Transverse colon (tissue), 4 donors: Measurements from ENCODE around the gene GPR152. TPM values are rescaled to one million over a fixed set of nuclear protein-coding genes. Genes with fewer than 3 reads are reported as not detected.

Source experiments
- DNase-seq: peaks from one replicate; pipeline ENCODE4 v3.0.0-alpha.2; 2019
- H3K27ac ChIP-seq, 4 donors: fragments of 200-600 bp; sonication (generic); 2 replicates each; pipeline ENCODE4 v1.5.1; 2016 to 2018; ENCODE audit warnings: inconsistent platforms in 4 of 4
- H3K27me3 ChIP-seq: fragments of 200-600 bp; sonication (generic); 2 replicates; pipeline ENCODE4 v1.5.1; 2017; ENCODE audit warnings: inconsistent platforms
- H3K36me3 ChIP-seq, 4 donors: fragments of 200-600 bp; sonication (generic); 2 replicates each; pipeline ENCODE4 v1.5.1; 2017 to 2019; ENCODE audit warnings: inconsistent platforms in 4 of 4
- H3K4me1 ChIP-seq, 4 donors: fragments of 200-600 bp; sonication (generic); 2 replicates each; pipeline ENCODE4 v1.5.1; 2017 to 2020; ENCODE audit warnings: inconsistent platforms in 4 of 4
- H3K4me3 ChIP-seq, 4 donors: fragments of 200-600 bp; sonication (generic); 1 replicate in 1 of 4; 2 replicates in 3 of 4; pipeline versions ENCODE4 v1.5.1 to v1.6.1; 2017 to 2019; ENCODE audit warnings: inconsistent platforms in 4 of 4
- H3K9me3 ChIP-seq, 2 donors: fragments of 200-600 bp; sonication (generic); 2 replicates each; pipeline ENCODE4 v1.5.1; 2017 to 2019; ENCODE audit warnings: inconsistent platforms in 2 of 2
- EP300 ChIP-seq: sonication (generic); formaldehyde crosslinking; IDR thresholded peaks from one replicate; pipeline ENCODE4 v1.6.1; 2017; ENCODE audit warnings: antibody characterized with exemption, low read depth
- POLR2A ChIP-seq: fragments of 450-650 bp; IDR thresholded peaks from one replicate; pipeline ENCODE4 v1.6.1; 2016; ENCODE audit warnings: antibody characterized with exemption, mild to moderate bottlenecking, moderate library complexity
- POLR2AphosphoS5 ChIP-seq, 3 donors: sonication (generic); formaldehyde crosslinking; IDR thresholded peaks; one replicate each; pipeline ENCODE4 v1.6.1; 2016; ENCODE audit warnings: antibody characterized with exemption in 3 of 3
- WGBS, 2 donors: methylation state at CpG; one replicate each; pipeline ENCODE4 v1.1.5; 2018; ENCODE audit warnings: low coverage in 1 of 2; 5-methylcytosine and 5-hydroxymethylcytosine counted together
- in situ Hi-C, 4 donors: fragments of 200-750 bp; cut with MboI; loops; one replicate each; pipeline versions ENCODE4 v1.15.0 to v1.15.1; 2017; ENCODE audit warnings: low sequenced_read_pairs in 3 of 4, low pct_ligation_motif_present in 1 of 4, low pct_unique_long_range_greater_than_20kb in 1 of 4
- intact Hi-C: fragments of 100-400 bp; cut with DNase I; formaldehyde crosslinking; loops from one replicate; pipeline ENCODE4 v1.15.1; 2023; ENCODE audit warnings: low total_unique reads
- total RNA-seq, 4 donors: library from RNA; depleted of rRNA; stranded (reverse); fragments of >200 nt; gene quantifications; one replicate each; pipeline ENCODE4 v1.1.0, GENCODE V29; 2016
- TF ChIP-seq, protein P1 (sequence below), 5 experiments: fragments of 200-600 bp in 3 of 5; fragments of 450-650 bp in 2 of 5; sonication (generic) in 3 of 5; IDR thresholded peaks; 1 replicate in 2 of 5; 2 replicates in 3 of 5; pipeline ENCODE4 v1.5.1; 2016 to 2017; ENCODE audit warnings: antibody characterized with exemption in 5 of 5, inconsistent platforms in 3 of 5, mild to moderate bottlenecking in 2 of 5, moderate library complexity in 1 of 5

Gene GPR152
- total RNA-seq, 4 donors from 2014 or later = not detected

DNA sequence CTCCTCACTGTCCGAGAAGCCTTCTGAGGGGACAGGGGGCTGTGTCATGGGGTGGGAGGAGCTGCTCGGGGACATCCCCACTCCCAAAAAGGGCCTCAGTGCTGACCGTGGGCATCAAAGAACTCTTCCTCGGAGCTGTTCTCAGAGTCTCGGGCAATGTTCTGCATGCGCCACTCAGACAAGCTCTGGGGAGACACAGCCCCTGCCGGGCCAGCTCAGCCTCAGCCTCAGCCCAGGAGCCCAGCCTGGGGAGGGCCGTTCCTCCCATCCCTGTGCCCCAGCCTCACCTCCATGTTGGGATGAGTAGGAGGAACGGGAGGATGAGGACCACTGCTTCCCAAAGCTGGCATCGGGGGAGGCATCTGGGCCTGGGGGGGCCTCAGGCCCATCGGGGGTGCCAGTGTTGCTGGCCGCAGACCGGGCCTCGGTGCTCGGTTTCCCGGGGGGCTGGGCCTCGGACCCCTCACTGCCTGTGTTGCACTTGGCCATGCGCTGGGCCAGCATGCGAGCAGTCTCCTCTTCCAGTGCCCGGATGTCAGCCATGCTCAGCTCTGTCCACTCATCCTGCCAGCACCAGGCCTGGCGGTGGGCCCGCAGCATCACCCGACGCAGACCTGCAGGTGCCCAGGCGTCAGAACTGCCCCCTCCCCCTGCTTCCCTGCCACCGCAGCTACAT, 47.4 kb upstream of the GPR152 start:
- WGBS, 2 donors = 95% methylated on average over 14 of the region's 26 CpGs; no CpG with 5 or more reads in 1 of the 2 donors
- TF ChIP-seq POLR2A (no peak), POLR2AphosphoS5 (IDR thresholded peaks at IDR 0.05) (no peak), EP300 (no peak)
- TF ChIP-seq, protein P1, sequence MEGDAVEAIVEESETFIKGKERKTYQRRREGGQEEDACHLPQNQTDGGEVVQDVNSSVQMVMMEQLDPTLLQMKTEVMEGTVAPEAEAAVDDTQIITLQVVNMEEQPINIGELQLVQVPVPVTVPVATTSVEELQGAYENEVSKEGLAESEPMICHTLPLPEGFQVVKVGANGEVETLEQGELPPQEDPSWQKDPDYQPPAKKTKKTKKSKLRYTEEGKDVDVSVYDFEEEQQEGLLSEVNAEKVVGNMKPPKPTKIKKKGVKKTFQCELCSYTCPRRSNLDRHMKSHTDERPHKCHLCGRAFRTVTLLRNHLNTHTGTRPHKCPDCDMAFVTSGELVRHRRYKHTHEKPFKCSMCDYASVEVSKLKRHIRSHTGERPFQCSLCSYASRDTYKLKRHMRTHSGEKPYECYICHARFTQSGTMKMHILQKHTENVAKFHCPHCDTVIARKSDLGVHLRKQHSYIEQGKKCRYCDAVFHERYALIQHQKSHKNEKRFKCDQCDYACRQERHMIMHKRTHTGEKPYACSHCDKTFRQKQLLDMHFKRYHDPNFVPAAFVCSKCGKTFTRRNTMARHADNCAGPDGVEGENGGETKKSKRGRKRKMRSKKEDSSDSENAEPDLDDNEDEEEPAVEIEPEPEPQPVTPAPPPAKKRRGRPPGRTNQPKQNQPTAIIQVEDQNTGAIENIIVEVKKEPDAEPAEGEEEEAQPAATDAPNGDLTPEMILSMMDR (IDR thresholded peaks at IDR 0.05) = no peak
- Histone ChIP-seq H3K36me3 (no peaks in the 10 kb centered on the region), H3K27ac (no peak overlapping the region), H3K4me1 (peaks cover 6 to 17% (median 10%) of the 10 kb centered on the region in 4 donors), H3K27me3 (no peaks in the 10 kb centered on the region), H3K4me3 (no peak overlapping the region), H3K9me3 (no peaks in the 10 kb centered on the region)
- in situ Hi-C loops = no loop called here
- intact Hi-C loops = no loop called here
- DNase-seq = no peak

GRCh38 chr11:67498544-67498972, 46.0 kb upstream of the GPR152 start:
- DNase-seq = no peak
- 90% methylated on average over 16 of the region's 21 CpGs; no CpG with 5 or more reads in 1 of the 2 donors for WGBS, 2 donors
- no peak overlapping the region for H3K27ac ChIP-seq
- H3K36me3 ChIP-seq = peaks cover 0 to 3% (median 0%) of the 10 kb centered on the region in 4 donors
- no peaks in the 10 kb centered on the region for H3K9me3 ChIP-seq
- in situ Hi-C loops = no loop called here
- intact Hi-C loops = no loop called here
- H3K27me3 ChIP-seq = no peaks in the 10 kb centered on the region
- no peak overlapping the region for H3K4me3 ChIP-seq
- H3K4me1 ChIP-seq = peaks cover 2 to 3% (median 2%) of the 10 kb centered on the region in 4 donors
- TF ChIP-seq POLR2A (no peak), EP300 (no peak), POLR2AphosphoS5 (IDR thresholded peaks at IDR 0.05) (no peak)
- TF ChIP-seq, protein P1 (IDR thresholded peaks at IDR 0.05) = no peak

DNA sequence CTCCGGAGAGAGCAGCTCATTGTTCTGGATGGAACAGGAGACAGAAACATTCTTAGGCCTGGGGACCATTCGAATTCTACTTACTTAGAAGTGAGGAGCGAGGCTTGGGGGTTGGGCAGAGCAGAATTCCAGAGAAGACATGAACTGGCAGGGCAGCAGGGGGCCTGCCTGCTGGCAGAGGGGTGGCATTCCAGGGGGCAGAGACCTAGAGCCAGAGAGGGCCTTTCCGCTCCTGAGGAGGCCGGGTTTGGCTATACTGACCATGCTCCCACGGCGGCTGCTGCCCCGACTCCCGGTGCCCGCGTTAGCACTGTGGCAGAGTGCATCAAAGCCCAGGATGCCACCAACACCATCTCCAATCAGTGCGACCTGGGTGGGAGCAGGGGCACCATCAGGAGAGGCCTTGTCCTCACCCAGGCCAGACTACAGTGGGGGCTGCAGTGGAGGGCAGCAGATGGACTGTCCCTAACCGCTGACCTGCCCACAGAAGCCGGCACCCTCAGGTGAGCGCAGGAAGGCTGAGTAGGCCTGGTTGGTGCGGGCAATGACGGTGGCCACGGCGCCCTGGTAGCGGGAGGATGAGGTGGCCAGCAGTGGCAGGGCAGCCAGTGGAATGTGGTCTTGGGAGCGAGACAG, 45.2 kb upstream of the GPR152 start:
- Histone ChIP-seq H3K36me3 (peaks cover 0 to 3% (median 0%) of the 10 kb centered on the region in 4 donors), H3K4me3 (no peak overlapping the region), H3K27ac (no peak overlapping the region), H3K27me3 (no peaks in the 10 kb centered on the region), H3K9me3 (no peaks in the 10 kb centered on the region), H3K4me1 (no peaks in the 10 kb centered on the region)
- 87 to 100% methylated on average over 1 to 20 of the region's 21 CpGs for WGBS, 2 donors
- intact Hi-C loops (no loop called here), in situ Hi-C loops (no loop called here)
- TF ChIP-seq POLR2AphosphoS5 (IDR thresholded peaks at IDR 0.05) (no peak), POLR2A (no peak), EP300 (no peak)
- TF ChIP-seq, protein P1 (IDR thresholded peaks at IDR 0.05) = no peak
- DNase-seq = no peak

DNA sequence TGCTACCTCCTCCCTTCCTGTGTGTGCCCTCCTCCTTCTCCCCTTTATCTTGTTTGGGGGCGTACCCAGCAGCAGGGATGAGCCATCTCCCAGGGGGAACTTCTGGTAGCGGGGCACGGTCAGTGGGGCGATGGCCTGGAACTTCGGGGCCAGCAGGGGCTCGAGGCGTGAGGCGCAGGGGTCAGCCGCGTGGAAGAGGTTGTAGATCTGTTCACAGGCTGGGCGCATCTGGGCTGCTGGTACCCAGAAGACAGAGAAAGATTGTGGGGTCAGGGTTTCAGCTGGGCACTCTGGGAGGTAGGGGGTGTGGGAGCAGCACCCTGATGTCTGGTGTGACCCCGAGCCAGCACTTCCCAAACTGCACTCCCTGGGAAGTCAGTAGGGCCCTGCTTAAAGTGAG, 43.6 kb upstream of the GPR152 start:
- WGBS, 2 donors = 95% methylated on average over 9 of the region's 12 CpGs; no CpG with 5 or more reads in 1 of the 2 donors
- DNase-seq = no peak
- intact Hi-C loops = no loop called here

More for the DNA sequence above, 43.6 kb upstream of the GPR152 start:
- Histone ChIP-seq H3K4me1 (no peaks in the 10 kb centered on the region), H3K27me3 (no peaks in the 10 kb centered on the region), H3K27ac (no peak overlapping the region), H3K36me3 (peaks cover 0 to 10% (median 2%) of the 10 kb centered on the region in 4 donors), H3K9me3 (no peaks in the 10 kb centered on the region), H3K4me3 (no peak overlapping the region)
- in situ Hi-C loops = no loop called here
- TF ChIP-seq, protein P1 (IDR thresholded peaks at IDR 0.05) = no peak
- no peak for TF ChIP-seq POLR2AphosphoS5 (IDR thresholded peaks at IDR 0.05)
- no peak for TF ChIP-seq EP300
- TF ChIP-seq POLR2A = no peak
